Measurements from ENCODE around the gene POLDIP3. TPM values are rescaled to one million over a fixed set of nuclear protein-coding genes. Genes with fewer than 3 reads are reported as not detected.
A peak's percentile ranks its signal among the peaks of the same experiment; 100 is the strongest.
"Not testable (repeated sequence)": the region's sequence is repeated elsewhere in the genome, so short reads cannot be mapped to it uniquely, and the experiment has no call there.

Gene POLDIP3
- total RNA-seq, 4 donors from 2014 or later = 25.9 to 73.3 (median 39.2) TPM

- Histone ChIP-seq H3K36me3 (no peaks in the 10 kb centered on the region), H3K4me1 (no peaks in the 10 kb centered on the region), H3K4me3 (no peak overlapping the region), H3K9me3 (no peaks in the 10 kb centered on the region), H3K27me3 (no peaks in the 10 kb centered on the region), H3K27ac (no peak overlapping the region)
- no peak for TF ChIP-seq POLR2A (IDR thresholded peaks at IDR 0.05)
- TF ChIP-seq CTCF (IDR thresholded peaks at IDR 0.05) = no peak
- intact Hi-C loops (cut with DNase I; ENCODE audit: low total_unique reads) = no loop called here
- DNase-seq = no peak
These were observed 67.1 kb downstream of the POLDIP3 start for GRCh38 chr22:42547562-42547961.

- intact Hi-C loops (cut with DNase I; ENCODE audit: low total_unique reads) = no loop called here
- Histone ChIP-seq H3K27ac (no peak overlapping the region), H3K4me1 (no peaks in the 10 kb centered on the region), H3K27me3 (no peaks in the 10 kb centered on the region), H3K9me3 (no peaks in the 10 kb centered on the region), H3K4me3 (no peak overlapping the region), H3K36me3 (no peaks in the 10 kb centered on the region)
- DNase-seq = no peak
- TF ChIP-seq POLR2A (IDR thresholded peaks at IDR 0.05) (no peak), CTCF (IDR thresholded peaks at IDR 0.05) (no peak)
These were observed 70.0 kb downstream of the POLDIP3 start for GRCh38 chr22:42544686-42545085.

- peak overlapping the region; percentile 49 to 55 for H3K27ac ChIP-seq
- H3K36me3 ChIP-seq; DNase-seq; intact Hi-C loops (cut with DNase I; ENCODE audit: low total_unique reads); H3K4me3 ChIP-seq; H3K27me3 ChIP-seq; H3K4me1 ChIP-seq; H3K9me3 ChIP-seq: not testable (repeated sequence)
These were observed 75.4 kb downstream of the POLDIP3 start for GRCh38 chr22:42539236-42539771.

- DNase-seq; H3K36me3 ChIP-seq; intact Hi-C loops (cut with DNase I; ENCODE audit: low total_unique reads); H3K27me3 ChIP-seq; H3K4me1 ChIP-seq; H3K4me3 ChIP-seq; H3K9me3 ChIP-seq: not testable (repeated sequence)
- peak overlapping the region; percentile 40 to 62 for H3K27ac ChIP-seq
These were observed 77.4 kb downstream of the POLDIP3 start for GRCh38 chr22:42537199-42537831.

GRCh38 chr22:42536634-42537033 lies 78.0 kb downstream of the POLDIP3 start:
- H3K36me3 ChIP-seq; H3K4me3 ChIP-seq; H3K4me1 ChIP-seq; DNase-seq; intact Hi-C loops (cut with DNase I; ENCODE audit: low total_unique reads); H3K27me3 ChIP-seq; H3K9me3 ChIP-seq: not testable (repeated sequence)
- peak overlapping the region; percentile 40 to 62 for H3K27ac ChIP-seq

GRCh38 chr22:42536166-42536565 lies 78.5 kb downstream of the POLDIP3 start:
- no peaks in the 10 kb centered on the region for H3K36me3 ChIP-seq
- H3K27ac ChIP-seq = peak overlapping the region in 1 of 2 donors; percentile 62
- intact Hi-C loops (cut with DNase I; ENCODE audit: low total_unique reads) = no loop called here
- no peak for TF ChIP-seq POLR2A (IDR thresholded peaks at IDR 0.05)
- H3K27me3 ChIP-seq = no peaks in the 10 kb centered on the region
- no peak for DNase-seq
- no peak overlapping the region for H3K4me3 ChIP-seq
- H3K9me3 ChIP-seq = no peaks in the 10 kb centered on the region
- no peaks in the 10 kb centered on the region for H3K4me1 ChIP-seq

GRCh38 chr22:42535082-42535731 lies 79.5 kb downstream of the POLDIP3 start:
- H3K27me3 ChIP-seq; H3K36me3 ChIP-seq; H3K4me1 ChIP-seq; H3K9me3 ChIP-seq; DNase-seq; intact Hi-C loops (cut with DNase I; ENCODE audit: low total_unique reads); H3K4me3 ChIP-seq; H3K27ac ChIP-seq: not testable (repeated sequence)

Small RNAs within 50 kb of the gene (small RNA-seq; reads per million reads assigned to genes)
- gene RN7SKP80 (0.54 reads per million), gene RNU6-513P (not detected)

Other genes starting within 250 kb of the POLDIP3 start
- gene NFAM1, start 182.5 kb downstream of the POLDIP3 start, total RNA-seq = 1 to 10 TPM in 1 of 4 donors, under 1 TPM in 2, not detected in 1; 0.26 to 1.1 (median 0.64) TPM
- gene RRP7A, start 95.1 kb downstream of the POLDIP3 start, total RNA-seq = 10 to 100 TPM in 3 of 4 donors, 1 to 10 TPM in 1; 9.7 to 38.6 (median 28.6) TPM
- 1 to 10 TPM; 3.6 to 9.9 (median 6.7) TPM for gene SERHL2, start 60.9 kb downstream of the POLDIP3 start, total RNA-seq
- under 1 TPM in 1 of 4 donors, not detected in 3; 0.79 TPM for gene ATP5MGL, start 25.7 kb upstream of the POLDIP3 start, total RNA-seq
- gene CYB5R3, start 34.5 kb upstream of the POLDIP3 start, total RNA-seq = 100 to 1,000 TPM in 1 of 4 donors, 10 to 100 TPM in 3; 34.0 to 225 (median 51.7) TPM
- 10 to 100 TPM in 3 of 4 donors, 1 to 10 TPM in 1; 4.4 to 100.0 (median 19.6) TPM for gene A4GALT, start 106.0 kb upstream of the POLDIP3 start, total RNA-seq
- gene ARFGAP3, start 242.4 kb upstream of the POLDIP3 start, total RNA-seq = 10 to 100 TPM; 38.4 to 86.9 (median 47.5) TPM